HG03354 (cell line): ENCODE results near the gene SPRED1.
A peak's percentile ranks its signal among the peaks of the same experiment; 100 is the strongest.

Source experiments
- ATAC-seq: cut with Tn5 transposase; IDR thresholded peaks from one replicate; pipeline ENCODE4 v1.9.1; 2021; ENCODE audit warnings: mild to moderate bottlenecking; ENCODE audit not compliant: unreplicated experiment, poor library complexity, severe bottlenecking

The SPRED1 gene

DNA sequence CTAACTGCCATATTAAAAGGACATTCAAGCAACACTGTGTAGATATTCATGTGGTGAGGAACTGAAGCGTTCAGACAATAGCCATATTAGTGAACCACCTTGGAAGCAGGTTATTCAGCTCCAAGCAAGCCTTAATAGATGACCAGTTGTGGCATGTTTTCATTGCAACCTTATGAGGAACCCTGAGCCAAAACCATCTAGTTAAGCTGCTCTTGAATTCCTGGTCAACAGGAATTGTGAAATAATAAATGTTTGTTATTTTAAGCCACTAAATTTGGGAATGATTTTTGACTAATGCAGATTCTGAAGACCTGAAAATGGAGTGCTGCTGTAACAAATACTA is 73.0 kb downstream of the SPRED1 start:
- ATAC-seq: no peak

DNA sequence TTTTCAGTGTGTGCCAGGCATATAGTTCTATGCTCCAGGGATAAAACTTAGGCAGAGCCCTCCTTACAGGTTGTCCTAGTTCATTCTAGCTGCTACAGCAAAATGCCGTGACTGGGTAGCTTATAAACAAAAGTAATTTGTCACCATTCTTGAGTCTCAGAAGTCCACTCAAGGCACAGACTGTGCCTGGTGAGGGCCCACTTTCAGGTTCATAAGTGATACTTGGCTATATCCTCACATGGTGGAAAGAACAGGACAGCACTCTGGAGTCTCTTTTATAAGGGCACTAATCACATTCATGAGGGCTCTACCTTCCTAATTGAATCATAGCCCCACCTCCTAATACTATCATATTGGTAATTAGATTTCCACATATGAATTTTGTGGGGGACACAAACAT is 80.1 kb downstream of the SPRED1 start:
- ATAC-seq: no peak

GRCh38 chr15:38335116-38335515 is 82.5 kb downstream of the SPRED1 start:
- ATAC-seq: no peak

GRCh38 chr15:38344351-38344750 is 91.7 kb downstream of the SPRED1 start:
- no peak for ATAC-seq

DNA sequence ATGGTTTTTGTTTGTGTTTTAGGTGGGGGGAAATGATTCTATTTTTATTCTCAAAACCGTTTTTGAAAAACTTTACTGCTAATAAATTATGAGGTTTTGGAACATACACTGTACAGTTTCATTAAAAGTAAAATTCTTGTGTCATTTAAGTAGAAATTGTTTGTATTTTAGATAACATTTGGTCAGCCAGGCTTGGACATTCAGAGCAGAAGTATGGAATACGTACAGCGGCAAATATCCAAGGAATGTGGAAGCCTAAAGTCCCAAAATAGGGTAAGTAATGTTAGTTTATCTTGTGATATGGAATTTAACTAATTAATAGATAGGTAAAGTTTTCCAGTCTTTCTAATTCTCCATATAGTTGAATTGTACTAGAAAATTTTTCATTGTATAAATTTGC is 96.6 kb downstream of the SPRED1 start:
- no peak for ATAC-seq

GRCh38 chr15:38351466-38351865 is 98.8 kb downstream of the SPRED1 start:
- no peak for ATAC-seq

DNA sequence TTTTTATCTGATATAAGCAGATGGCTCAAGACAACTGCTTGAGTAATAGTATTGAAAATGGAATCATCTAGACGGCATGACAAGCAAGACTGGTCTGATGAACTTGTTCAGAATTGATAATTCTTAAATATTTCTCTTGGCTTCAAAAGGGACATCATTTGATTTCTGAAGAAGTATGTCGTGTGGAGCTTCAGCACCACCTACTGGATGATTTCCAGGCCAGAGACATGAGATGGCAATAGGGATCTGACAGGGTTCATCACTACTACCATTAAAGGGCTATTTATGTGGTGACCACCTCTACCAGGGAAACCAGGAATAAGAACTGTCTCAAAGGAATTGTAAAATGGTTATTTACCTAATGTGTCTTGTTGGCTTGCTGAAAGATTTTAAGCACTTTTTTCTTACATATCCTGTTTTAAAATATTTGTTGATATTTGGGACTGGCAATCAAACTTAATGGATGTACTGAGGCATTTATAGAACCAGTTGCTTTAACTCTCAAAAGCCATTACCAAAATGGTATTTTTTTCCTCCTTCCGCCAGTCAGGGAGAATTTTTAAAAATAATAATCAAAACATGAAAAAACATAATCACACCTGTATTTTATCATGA is 101.8 kb downstream of the SPRED1 start:
- ATAC-seq: no peak

DNA sequence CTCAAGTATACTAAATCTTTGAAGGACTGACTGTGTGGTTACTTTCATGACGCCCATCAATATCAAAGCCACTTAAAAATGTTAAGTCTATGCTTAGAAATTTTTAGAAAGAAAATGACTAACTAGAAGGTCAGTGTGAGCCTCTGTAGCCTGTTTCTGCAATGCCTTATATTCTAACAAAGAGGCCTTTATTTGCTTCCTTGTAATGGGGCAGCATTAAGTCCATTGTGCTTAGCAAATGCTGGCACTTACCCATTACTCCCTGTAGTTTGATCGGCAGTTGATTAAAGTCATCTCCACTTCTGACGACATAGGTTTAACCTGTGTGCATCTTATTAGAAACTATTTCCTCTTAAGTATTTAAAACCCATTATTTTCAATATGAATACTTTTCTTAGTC is 109.7 kb downstream of the SPRED1 start:
- no peak for ATAC-seq

GRCh38 chr15:38367476-38367875 is 114.8 kb downstream of the SPRED1 start:
- ATAC-seq: no peak

DNA sequence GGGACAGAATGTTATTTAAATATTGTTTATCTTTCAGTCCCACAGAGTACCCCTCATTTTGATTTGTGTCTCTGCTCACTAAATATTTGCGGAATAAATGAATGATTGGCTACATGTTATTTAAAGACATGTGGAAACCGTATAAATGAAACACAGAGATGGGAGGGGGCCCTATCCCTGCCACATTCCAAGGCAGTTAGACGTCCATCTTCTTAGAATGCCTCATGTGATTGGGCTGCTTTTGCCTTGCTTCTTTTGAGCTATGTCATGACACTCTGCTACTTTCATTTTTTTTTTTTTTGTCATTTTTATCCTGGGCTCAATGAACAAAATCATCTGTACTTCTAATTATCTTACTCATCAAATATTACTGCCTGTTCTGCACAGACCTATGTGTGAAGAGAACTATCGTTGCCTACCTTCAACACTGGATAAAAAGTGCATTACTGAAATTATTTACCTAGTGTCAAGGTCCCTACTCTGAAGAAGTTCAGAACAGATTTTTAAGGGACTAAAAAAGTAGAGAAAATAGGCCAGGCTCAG is 117.4 kb downstream of the SPRED1 start:
- no peak for ATAC-seq

DNA sequence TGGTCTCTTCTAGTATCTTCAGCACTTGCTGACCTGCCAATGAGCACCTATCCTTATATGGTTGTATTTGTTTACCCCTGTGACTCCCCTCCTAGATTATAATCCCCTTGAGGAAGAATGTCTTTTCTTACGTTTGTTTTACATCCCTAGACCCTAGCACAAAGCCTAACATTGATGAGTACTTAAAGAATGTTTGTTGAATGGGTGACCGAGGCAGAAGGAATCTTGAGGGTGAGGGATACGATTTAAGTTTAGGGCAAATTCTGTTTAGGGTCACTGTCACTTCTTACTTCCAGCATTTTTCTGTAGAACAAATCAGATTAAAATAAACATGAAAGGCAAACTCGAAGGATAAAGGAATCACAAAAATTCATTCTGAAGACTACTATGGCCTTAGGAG is 120.4 kb downstream of the SPRED1 start:
- ATAC-seq: no peak

GRCh38 chr15:38374029-38374428 is 121.4 kb downstream of the SPRED1 start:
- ATAC-seq: no peak

DNA sequence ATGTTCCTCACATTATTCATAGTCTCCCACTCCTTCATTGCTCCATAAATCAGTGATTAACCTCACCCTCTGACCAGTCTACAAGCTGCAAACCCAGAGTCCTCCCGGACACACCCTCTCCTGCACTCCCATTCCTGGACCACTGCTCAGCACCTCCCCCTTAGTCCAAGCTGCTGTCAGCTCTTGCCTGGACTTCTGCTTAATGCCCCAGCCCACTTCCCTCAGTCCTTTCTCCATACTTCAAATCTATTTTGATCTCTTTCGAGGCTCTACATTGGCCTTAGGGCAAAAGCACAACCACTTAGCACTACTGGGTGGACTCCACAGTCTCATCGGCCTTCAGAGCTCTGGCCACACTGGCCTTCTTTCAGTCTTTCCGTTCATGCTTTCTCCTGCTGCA is 121.9 kb downstream of the SPRED1 start:
- no peak for ATAC-seq

DNA sequence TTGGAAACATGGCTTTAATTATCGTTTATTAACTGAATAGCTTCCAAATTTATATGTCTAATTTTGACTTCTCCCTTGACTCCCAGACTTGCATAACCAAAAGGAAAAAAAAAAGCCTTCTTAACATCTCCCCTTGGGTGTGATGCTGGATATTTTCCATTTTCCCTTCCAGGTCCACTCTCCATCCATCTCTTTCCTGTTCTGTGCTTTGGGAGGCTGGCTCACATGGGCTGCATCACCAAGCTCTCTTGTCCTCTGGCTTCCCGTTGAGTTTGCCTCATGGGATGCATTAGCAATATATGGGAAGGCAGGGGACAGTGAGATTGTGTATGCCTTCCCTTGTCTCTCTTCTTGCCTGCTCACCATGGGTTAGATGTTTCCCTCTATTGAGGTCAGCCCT is 123.4 kb downstream of the SPRED1 start:
- no peak for ATAC-seq

GRCh38 chr15:38377636-38378035 is 125.0 kb downstream of the SPRED1 start:
- no peak for ATAC-seq

DNA sequence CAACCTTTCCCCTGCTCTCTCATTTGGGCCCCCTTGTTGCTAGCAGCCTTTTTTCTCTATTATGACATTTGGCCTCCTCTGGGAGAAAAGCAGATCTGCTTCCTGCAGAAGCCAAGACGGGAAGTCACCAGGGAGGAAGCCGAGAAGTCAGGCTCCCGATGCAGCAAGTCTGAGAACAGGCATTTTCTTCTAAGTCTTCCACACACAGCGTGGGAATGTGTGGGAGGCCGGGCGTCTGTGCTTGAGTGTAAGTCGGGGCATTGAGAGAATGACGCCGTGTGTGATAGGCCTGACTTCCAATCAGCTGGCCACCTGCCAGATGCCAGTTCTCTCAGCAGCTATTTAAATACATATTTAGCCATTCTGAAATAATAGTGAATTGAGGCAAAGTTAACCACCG is 125.5 kb downstream of the SPRED1 start:
- no peak for ATAC-seq

- peak; percentile 90 for ATAC-seq
Measured at GRCh38 chr15:38389924-38390542, 137.4 kb downstream of the SPRED1 start.

- no peak for ATAC-seq
Measured at GRCh38 chr15:38391191-38391590, 138.6 kb downstream of the SPRED1 start.

DNA sequence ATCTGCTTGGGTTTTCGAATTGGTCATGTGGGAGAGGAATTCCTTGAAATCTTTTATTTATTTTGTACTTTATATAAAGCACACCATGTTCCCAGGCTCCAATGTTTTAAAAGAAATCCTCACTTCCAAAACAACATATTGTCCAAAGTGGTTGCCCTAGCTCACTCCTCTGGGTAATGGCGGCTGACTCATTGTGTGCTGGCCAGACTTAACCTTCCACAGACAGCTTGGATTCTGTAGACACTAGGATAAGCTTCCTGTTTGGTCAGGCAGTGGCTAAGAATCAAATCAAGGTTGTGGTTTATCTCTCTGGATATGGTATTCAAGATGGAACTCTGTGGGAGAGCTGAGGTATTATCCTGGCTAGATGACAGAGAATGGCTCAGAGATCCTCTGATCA is 145.5 kb downstream of the SPRED1 start:
- ATAC-seq: no peak

DNA sequence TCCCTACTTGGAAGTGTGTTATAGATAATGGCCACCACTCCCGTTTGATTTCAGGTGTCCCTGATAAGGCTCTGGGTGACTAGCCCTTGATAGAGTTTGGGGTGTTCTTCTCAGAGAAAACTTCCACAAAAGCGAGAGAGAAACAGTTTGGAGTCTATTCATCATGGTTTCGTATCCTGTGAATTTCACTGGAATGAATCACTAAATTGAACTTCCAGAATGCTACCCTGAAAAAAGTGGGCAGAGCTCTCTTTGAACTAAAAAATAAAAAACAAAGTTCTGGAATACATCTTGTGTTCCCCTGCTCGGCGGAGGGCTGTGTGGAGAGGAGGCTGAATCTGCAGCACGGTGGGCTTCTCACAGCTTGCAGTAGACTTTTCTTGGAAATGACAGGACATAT is 148.5 kb downstream of the SPRED1 start:
- no peak for ATAC-seq

DNA sequence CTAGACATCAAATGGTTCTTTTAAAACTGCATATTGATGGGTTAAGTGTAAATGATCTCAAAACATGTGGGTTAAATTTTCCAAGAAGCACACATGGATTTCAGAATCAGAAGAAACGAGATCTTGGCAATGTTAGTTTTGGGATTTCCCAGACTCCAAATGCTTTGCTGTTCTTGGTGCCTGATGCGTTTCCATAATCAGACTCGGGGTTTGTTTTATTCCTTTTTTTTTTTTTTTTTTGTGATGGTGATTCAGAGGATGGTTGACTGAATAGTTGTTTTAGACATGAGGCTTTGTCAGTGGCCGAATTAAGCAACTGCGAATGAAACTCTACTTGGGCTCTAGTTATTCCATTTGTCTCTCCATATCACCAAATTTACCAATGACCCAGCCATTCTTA is 149.1 kb downstream of the SPRED1 start:
- no peak for ATAC-seq

GRCh38 chr15:38406436-38406835 is 153.8 kb downstream of the SPRED1 start:
- no peak for ATAC-seq
